Measurements from ENCODE around the gene CLDN3.
"Not testable (repeated sequence)": the region's sequence is repeated elsewhere in the genome, so short reads cannot be mapped to it uniquely, and the experiment has no call there.

The CLDN3 gene

GRCh38 chr7:73736885-73737284 is 33.2 kb downstream of the CLDN3 start:
- DNase-seq, result no peak

DNA sequence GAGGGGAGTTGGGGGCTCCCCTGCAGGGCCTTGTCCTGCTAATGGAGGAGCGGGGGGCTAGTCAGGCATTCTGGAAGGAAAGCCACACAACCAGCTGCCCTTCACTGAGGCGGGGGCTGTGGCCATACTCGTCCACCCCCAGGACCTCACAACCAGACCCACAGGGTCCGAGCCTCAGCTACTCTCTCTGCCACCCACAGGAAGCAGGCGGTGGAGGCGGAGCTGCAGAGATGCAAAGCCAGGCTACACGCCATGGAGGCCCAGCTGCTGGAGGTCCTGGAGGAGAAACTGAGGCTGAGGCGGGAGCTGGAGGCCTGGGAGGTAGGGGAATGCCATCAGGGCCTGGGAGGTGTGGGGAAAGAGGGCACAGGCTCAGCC is 34.6 kb downstream of the CLDN3 start:
- DNase-seq, result no peak

DNA sequence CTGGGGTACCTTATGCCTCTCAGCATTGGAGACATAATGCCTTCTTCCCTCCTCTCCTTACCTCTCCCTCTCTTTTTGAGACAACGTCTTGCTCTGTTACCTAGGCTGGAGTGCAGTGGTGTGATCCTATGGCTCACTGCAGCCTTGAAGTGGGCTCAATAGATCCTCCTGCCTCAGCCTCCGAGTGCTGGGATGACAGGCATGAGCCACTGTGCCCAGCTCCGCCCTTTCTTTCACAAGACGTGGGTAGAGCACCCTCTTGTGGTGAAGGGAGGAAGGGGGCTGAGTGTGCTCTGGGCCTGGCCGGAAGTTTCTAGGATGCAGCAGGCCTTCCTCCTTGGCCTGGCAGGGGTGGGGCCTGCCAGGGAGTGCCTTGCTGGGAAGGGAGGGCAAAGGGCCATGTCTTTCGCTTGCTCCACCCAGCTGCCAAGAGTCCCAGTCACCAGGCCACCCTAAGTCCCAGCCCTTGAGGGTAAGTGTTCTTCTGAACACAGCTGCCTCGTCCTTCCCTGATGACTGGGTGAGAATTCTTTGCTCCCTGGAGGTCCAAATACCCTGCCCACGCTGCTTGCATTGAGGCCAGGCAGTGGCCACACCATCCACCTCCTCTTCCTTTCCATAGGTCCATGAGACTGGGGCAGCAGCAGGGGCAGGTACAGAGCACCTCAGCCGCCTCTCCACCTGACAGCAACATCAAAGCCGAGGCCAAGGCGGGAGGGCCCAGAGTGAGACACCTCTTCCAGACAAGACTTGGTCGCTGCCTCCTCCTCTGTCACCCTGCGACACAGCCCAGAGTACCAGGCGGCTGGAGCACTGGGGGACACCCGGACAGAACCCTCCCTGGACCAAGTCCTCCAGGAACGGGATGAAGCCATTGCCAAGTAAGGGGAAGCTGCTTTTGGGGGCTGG is 35.2 kb downstream of the CLDN3 start:
- DNase-seq, result peak; percentile 47

DNA sequence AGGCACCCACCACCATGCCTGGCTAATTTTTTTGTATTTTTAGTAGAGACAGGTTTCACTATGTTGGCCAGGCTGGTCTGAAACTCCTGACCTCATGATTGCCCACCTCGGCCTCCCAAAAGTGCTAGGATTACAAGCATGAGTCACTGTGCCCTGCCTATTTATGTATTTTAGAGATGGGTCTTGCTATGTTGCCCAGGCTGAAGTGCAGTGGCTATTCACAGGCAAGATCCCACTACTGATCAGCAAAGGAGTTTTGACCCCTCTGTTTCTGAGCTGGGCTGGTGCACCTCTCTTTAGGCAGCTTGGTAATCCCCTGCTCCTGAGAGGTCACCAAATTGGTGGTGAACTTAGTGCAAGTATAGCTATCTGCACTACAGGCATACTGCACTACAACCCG is 37.7 kb downstream of the CLDN3 start:
- DNase-seq, result no peak

- DNase-seq, result no peak
Measured at GRCh38 chr7:73730485-73730884, 39.6 kb downstream of the CLDN3 start.

- DNase-seq, result no peak
Measured at GRCh38 chr7:73728551-73728950, 41.5 kb downstream of the CLDN3 start.

- DNase-seq, result no peak
Measured at GRCh38 chr7:73727952-73728351, 42.1 kb downstream of the CLDN3 start.

- no peak for DNase-seq
Measured at GRCh38 chr7:73726083-73726466, 44.0 kb downstream of the CLDN3 start.

DNA sequence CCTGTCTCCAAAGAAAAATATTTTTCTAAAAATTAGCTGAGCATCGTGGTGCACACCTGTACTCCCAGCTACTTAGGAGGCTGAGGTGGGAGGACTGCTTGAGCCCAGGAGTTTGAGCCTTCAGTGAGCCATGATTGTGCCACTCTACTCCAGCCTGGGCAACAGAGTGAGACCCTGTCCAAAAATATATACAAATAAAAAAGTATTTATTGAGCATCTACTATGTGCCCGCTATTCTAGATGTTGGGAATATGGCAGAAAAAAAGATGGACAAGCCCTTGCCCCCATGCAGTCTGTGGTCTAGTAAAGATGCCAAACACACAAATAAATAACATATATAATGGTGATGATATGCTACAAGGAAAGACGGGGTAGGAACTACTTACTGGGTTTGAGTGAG is 46.3 kb downstream of the CLDN3 start:
- no peak for DNase-seq

GRCh38 chr7:73722785-73723184 is 47.3 kb downstream of the CLDN3 start:
- no peak for DNase-seq

GRCh38 chr7:73722182-73722581 is 47.9 kb downstream of the CLDN3 start:
- DNase-seq, result not testable (repeated sequence)

- DNase-seq, result no peak
Measured at GRCh38 chr7:73721377-73721817, 48.7 kb downstream of the CLDN3 start.

- not testable (repeated sequence) for DNase-seq
Measured at GRCh38 chr7:73720443-73720842, 49.6 kb downstream of the CLDN3 start.

- no peak for DNase-seq
Measured at GRCh38 chr7:73719806-73720169, 50.3 kb downstream of the CLDN3 start.
